HepG2 (cell line): ENCODE measurements around the gene MASP2. TPM values are rescaled to one million over a fixed set of nuclear protein-coding genes. Genes with fewer than 3 reads are reported as not detected.

Experiments used
- ATAC-seq: fragments of 200-7000 bp; cut with Tn5 transposase; 3 replicates; pipeline ENCODE4 v1.9.1; 2020; ENCODE audit warnings: mild to moderate bottlenecking, moderate library complexity
- BruUV-seq: library from RNA; stranded (reverse); fragments of 400-500 nt; replicated peaks from 2 replicates; lab custom pipeline; 2021; lab: Mats Ljungman, UMichigan
- CTCF ChIA-PET: fragments of 300-600 bp; formaldehyde crosslinking; extraction: SDS; loops from one replicate; lab custom pipeline; 2021; ENCODE audit warnings: low total read pairs, inconsistent platforms, low intra/inter-chr PET ratio; lab: Yijun Ruan, JAX
- POLR2A ChIA-PET: fragments of 350-600 bp; sonication (Branson Sonifier 250); formaldehyde crosslinking; loops from one replicate; lab custom pipeline; 2020; ENCODE audit warnings: antibody characterized with exemption, inconsistent platforms; lab: Yijun Ruan, JAX
- DNase-seq: peaks from one replicate; pipeline ENCODE4 v3.0.0-alpha.2; 2015; ENCODE audit warnings: low spot score
- FAIRE-seq: peaks from 3 replicates; lab custom pipeline; 2011; peaks lifted over from hg19 to GRCh38; lab: Jason Lieb, UNC
- H2AFZ ChIP-seq: one replicate; pipeline ENCODE4 v1.6.1; 2011; ENCODE audit warnings: low read length, inconsistent platforms
- H3K27ac ChIP-seq: fragments of 300-600 bp; 3 replicates; pipeline ENCODE4 v1.8.0; 2011; ENCODE audit warnings: mixed run types, mild to moderate bottlenecking, mixed read lengths, low read length, inconsistent platforms; ENCODE audit not compliant: insufficient read depth; ENCODE audit errors: extremely low read length
- H3K27me3 ChIP-seq, 2 experiments: fragments of 200-600 bp in 1 of 2; 2 replicates in 1 of 2; 3 replicates in 1 of 2; pipeline versions ENCODE4 v1.6.0 to v1.8.0; 2011; ENCODE audit warnings: low read length in 2 of 2, mild to moderate bottlenecking in 2 of 2, moderate library complexity in 2 of 2, inconsistent platforms in 1 of 2; ENCODE audit not compliant: insufficient read depth in 2 of 2, control insufficient read depth in 1 of 2
- H3K36me3 ChIP-seq, 2 experiments: fragments of 200-600 bp in 1 of 2; replicated peaks in 1 of 2; 2 replicates in 1 of 2; 3 replicates in 1 of 2; pipeline versions ENCODE4 v1.5.1 to v1.8.0; 2011; ENCODE audit warnings: low read length in 2 of 2, inconsistent platforms in 1 of 2; ENCODE audit not compliant: insufficient read depth in 2 of 2, control insufficient read depth in 1 of 2
- H3K4me1 ChIP-seq: 2 replicates; pipeline ENCODE4 v1.5.1; 2012; ENCODE audit warnings: low read length, inconsistent platforms; ENCODE audit not compliant: insufficient read depth
- H3K4me2 ChIP-seq: 2 replicates; pipeline ENCODE4 v1.6.0; 2011; ENCODE audit warnings: low read depth, low read length, inconsistent platforms
- H3K4me3 ChIP-seq, 3 experiments: fragments of 200-600 bp in 1 of 3; sonication (generic), shearing (Covaris generic) in 1 of 3; replicated peaks in 1 of 3; 2 replicates each; pipeline ENCODE4 v1.5.1; 2011 to 2016; ENCODE audit warnings: low read length in 3 of 3, inconsistent platforms in 2 of 3, low read depth in 2 of 3, mild to moderate bottlenecking in 2 of 3, control low read depth in 1 of 3, mixed read lengths in 1 of 3; ENCODE audit not compliant: insufficient read depth in 1 of 3
- H3K79me2 ChIP-seq: one replicate; pipeline ENCODE4 v1.6.1; 2011; ENCODE audit warnings: low read length, inconsistent platforms; ENCODE audit not compliant: insufficient read depth
- H3K9ac ChIP-seq: 2 replicates; pipeline ENCODE4 v1.6.0; 2011; ENCODE audit warnings: mild to moderate bottlenecking, low read depth, low read length, inconsistent platforms; ENCODE audit not compliant: insufficient read depth
- H3K9me3 ChIP-seq: 2 replicates; pipeline ENCODE4 v1.5.1; 2012; ENCODE audit warnings: mild to moderate bottlenecking, low read length
- H4K20me1 ChIP-seq: 2 replicates; pipeline ENCODE4 v1.6.0; 2011; ENCODE audit warnings: inconsistent platforms, mild to moderate bottlenecking, low read length, moderate library complexity; ENCODE audit not compliant: insufficient read depth
- CERS6 ChIP-seq: sonication (generic); formaldehyde crosslinking; IDR thresholded peaks from 2 replicates; pipeline ENCODE4 v1.5.0; 2020; ENCODE audit warnings: missing genetic modification reagents
- ETV6 ChIP-seq: sonication (generic); formaldehyde crosslinking; conservative IDR thresholded peaks from 2 replicates; pipeline ENCODE4 v1.4.0; 2020; ENCODE audit warnings: missing genetic modification reagents
- HOXD1 ChIP-seq: sonication (generic); formaldehyde crosslinking; IDR thresholded peaks from 2 replicates; pipeline ENCODE4 v1.5.0; 2020; ENCODE audit warnings: missing genetic modification reagents
- IRX3 ChIP-seq: sonication (generic); formaldehyde crosslinking; IDR thresholded peaks from 2 replicates; pipeline ENCODE4 v1.8.1; 2023; ENCODE audit warnings: mild to moderate bottlenecking, low read depth, missing genetic modification reagents, borderline replicate concordance
- KDM5A ChIP-seq: fragments of 200-600 bp; sonication (generic); IDR thresholded peaks from 2 replicates; pipeline ENCODE4 v1.7.0; 2018; ENCODE audit warnings: antibody characterized with exemption, mild to moderate bottlenecking, low read length, borderline replicate concordance
- KDM5B ChIP-seq: sonication (generic); formaldehyde crosslinking; IDR thresholded peaks from 2 replicates; pipeline ENCODE4 v1.4.0; 2020; ENCODE audit warnings: missing genetic modification reagents, mild to moderate bottlenecking, borderline replicate concordance
- KLF16 ChIP-seq, 2 experiments: sonication (generic) in 1 of 2; formaldehyde crosslinking in 1 of 2; IDR thresholded peaks; 2 replicates each; pipeline versions ENCODE4 v1.6.1 to v1.8.0; 2016 to 2023; ENCODE audit warnings: missing genetic modification reagents in 2 of 2, missing compliant biosample characterization in 1 of 2
- KLF6 ChIP-seq: IDR thresholded peaks from 2 replicates; pipeline ENCODE4 v1.8.0; 2016; ENCODE audit warnings: missing biosample characterization, missing genetic modification reagents
- NPAS2 ChIP-seq: sonication (generic); formaldehyde crosslinking; IDR thresholded peaks from 2 replicates; pipeline ENCODE4 v1.8.0; 2022; ENCODE audit warnings: mild to moderate bottlenecking, missing genetic modification reagents, borderline replicate concordance
- ZEB1 ChIP-seq: IDR thresholded peaks from 2 replicates; pipeline ENCODE4 v1.6.1; 2012; ENCODE audit warnings: mild to moderate bottlenecking, low read depth, inconsistent platforms; ENCODE audit not compliant: insufficient replicate concordance
- ZIK1 ChIP-seq: sonication (generic); formaldehyde crosslinking; IDR thresholded peaks from 2 replicates; pipeline ENCODE4 v1.5.0; 2020; ENCODE audit warnings: mild to moderate bottlenecking, low read depth, missing genetic modification reagents, borderline replicate concordance
- ZNF260 ChIP-seq: sonication (generic); formaldehyde crosslinking; IDR thresholded peaks from 2 replicates; pipeline ENCODE4 v1.4.0; 2020; ENCODE audit warnings: missing genetic modification reagents, low read depth, mild to moderate bottlenecking, borderline replicate concordance
- ZNF431 ChIP-seq: sonication (generic); formaldehyde crosslinking; IDR thresholded peaks from 2 replicates; pipeline ENCODE4 v1.9.0; 2022; ENCODE audit warnings: missing genetic modification reagents, low read depth, mild to moderate bottlenecking, borderline replicate concordance
- ZNF883 ChIP-seq: sonication (generic); formaldehyde crosslinking; IDR thresholded peaks from 2 replicates; pipeline ENCODE4 v1.5.1; 2020; ENCODE audit warnings: mild to moderate bottlenecking, missing genetic modification reagents; ENCODE audit errors: not compliant biosample characterization
- WGBS: methylation state at CpG from one replicate; pipeline ENCODE4 v1.1.6; 2017; ENCODE audit warnings: low lambda C conversion rate; 5-methylcytosine and 5-hydroxymethylcytosine counted together
- in situ Hi-C: cut with HindIII; loops from 2 replicates; pipeline ENCODE4 v1.10.0; 2017; ENCODE audit warnings: low pct_unique_long_range_greater_than_20kb; ENCODE audit not compliant: extremely low pct_ligation_motif_present
- intact Hi-C: fragments of 100-400 bp; cut with micrococcal nuclease; formaldehyde crosslinking; loops from one replicate; pipeline ENCODE4 v1.10.0; 2022; ENCODE audit not compliant: unreplicated experiment
- polyA plus RNA-seq, 8 experiments: library from polyadenylated mRNA; depleted of rRNA in 3 of 8; stranded (reverse) in 7 of 8; unstranded in 1 of 8; fragments of >200 nt; fragmentation: Illumina TruSeq in 4 of 8; extraction: Trizol in 4 of 8; gene quantifications; 2 replicates each; pipeline versions ENCODE4 v1.2.1 to v1.2.3, GENCODE V29; 2011 to 2016; ENCODE audit warnings: low read depth in 4 of 8, missing spikeins in 1 of 8, mixed read lengths in 1 of 8; ENCODE audit not compliant: insufficient read depth in 1 of 8
- total RNA-seq, 5 experiments: library from RNA; depleted of rRNA; stranded (reverse); fragments of >200 nt; fragmentation: Illumina TruSeq; extraction: Trizol; gene quantifications; 2 replicates each; pipeline ENCODE4 v1.2.3, GENCODE V29; 2016; ENCODE audit warnings: low read depth in 1 of 5
- TF ChIP-seq, protein P1 (sequence below): sonication (generic); formaldehyde crosslinking; IDR thresholded peaks from 2 replicates; pipeline ENCODE4 v1.4.0; 2020; ENCODE audit warnings: missing genetic modification reagents, borderline replicate concordance
- TF ChIP-seq, protein P2 (sequence below): sonication (generic); formaldehyde crosslinking; IDR thresholded peaks from 2 replicates; pipeline ENCODE4 v1.9.0; 2021; ENCODE audit warnings: missing genetic modification reagents, borderline replicate concordance

The MASP2 gene
- total and polyA plus RNA-seq, 2 of the 13 experiments (the other 11 are each of a cell fraction or from before 2014, with no cell fraction given) = 7.1 to 11.8 TPM

- POLR2A ChIA-PET = no interaction called here
- Histone ChIP-seq H3K4me2 (peak overlapping the region; percentile 94), H3K36me3 (no peaks in the 10 kb centered on the region), H3K79me2 (no peaks in the 10 kb centered on the region), H3K4me1 (peaks cover 63% of the 10 kb centered on the region), H3K27me3 (0 out of 5 replicates have a peak, but pooled peaks cover 0 to 2% of the 10 kb centered on the region in 2 experiments), H3K9ac (peak overlapping the region; percentile 53), H4K20me1 (no peaks in the 10 kb centered on the region), H3K4me3 (peak overlapping the region; percentile 23 to 67 (median 34); a peak in 5 of 6 replicates), H3K9me3 (no peaks in the 10 kb centered on the region), H2AFZ (no peak overlapping the region), H3K27ac (peak overlapping the region; percentile 65)
- in situ Hi-C loops (no loop called here), intact Hi-C loops (no loop called here)
- ATAC-seq (peak; percentile 94), FAIRE-seq (peak; percentile 63), DNase-seq (peak; percentile 64)
- WGBS = 0% methylated on average over 9 of the region's 15 CpGs
- no TSS peak for BruUV-seq
- CTCF ChIA-PET = no interaction called here
- no peak for TF ChIP-seq KDM5A
- TF ChIP-seq CERS6 (CRISPR knock-in tag) = no peak
- TF ChIP-seq KLF6 (CRISPR knock-in tag) = no peak
- TF ChIP-seq, protein P1, sequence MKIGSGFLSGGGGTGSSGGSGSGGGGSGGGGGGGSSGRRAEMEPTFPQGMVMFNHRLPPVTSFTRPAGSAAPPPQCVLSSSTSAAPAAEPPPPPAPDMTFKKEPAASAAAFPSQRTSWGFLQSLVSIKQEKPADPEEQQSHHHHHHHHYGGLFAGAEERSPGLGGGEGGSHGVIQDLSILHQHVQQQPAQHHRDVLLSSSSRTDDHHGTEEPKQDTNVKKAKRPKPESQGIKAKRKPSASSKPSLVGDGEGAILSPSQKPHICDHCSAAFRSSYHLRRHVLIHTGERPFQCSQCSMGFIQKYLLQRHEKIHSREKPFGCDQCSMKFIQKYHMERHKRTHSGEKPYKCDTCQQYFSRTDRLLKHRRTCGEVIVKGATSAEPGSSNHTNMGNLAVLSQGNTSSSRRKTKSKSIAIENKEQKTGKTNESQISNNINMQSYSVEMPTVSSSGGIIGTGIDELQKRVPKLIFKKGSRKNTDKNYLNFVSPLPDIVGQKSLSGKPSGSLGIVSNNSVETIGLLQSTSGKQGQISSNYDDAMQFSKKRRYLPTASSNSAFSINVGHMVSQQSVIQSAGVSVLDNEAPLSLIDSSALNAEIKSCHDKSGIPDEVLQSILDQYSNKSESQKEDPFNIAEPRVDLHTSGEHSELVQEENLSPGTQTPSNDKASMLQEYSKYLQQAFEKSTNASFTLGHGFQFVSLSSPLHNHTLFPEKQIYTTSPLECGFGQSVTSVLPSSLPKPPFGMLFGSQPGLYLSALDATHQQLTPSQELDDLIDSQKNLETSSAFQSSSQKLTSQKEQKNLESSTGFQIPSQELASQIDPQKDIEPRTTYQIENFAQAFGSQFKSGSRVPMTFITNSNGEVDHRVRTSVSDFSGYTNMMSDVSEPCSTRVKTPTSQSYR (CRISPR knock-in tag) = no peak
- TF ChIP-seq KDM5B (CRISPR knock-in tag) = no peak
- no peak for TF ChIP-seq KLF16 (CRISPR knock-in tag; IDR thresholded peaks at IDR 0.05)
- TF ChIP-seq ZIK1 (CRISPR knock-in tag) = no peak
- TF ChIP-seq IRX3 (CRISPR knock-in tag) = no peak
- TF ChIP-seq ZNF260 = no peak
- TF ChIP-seq NPAS2 (CRISPR knock-in tag) = no peak
- TF ChIP-seq, protein P2, sequence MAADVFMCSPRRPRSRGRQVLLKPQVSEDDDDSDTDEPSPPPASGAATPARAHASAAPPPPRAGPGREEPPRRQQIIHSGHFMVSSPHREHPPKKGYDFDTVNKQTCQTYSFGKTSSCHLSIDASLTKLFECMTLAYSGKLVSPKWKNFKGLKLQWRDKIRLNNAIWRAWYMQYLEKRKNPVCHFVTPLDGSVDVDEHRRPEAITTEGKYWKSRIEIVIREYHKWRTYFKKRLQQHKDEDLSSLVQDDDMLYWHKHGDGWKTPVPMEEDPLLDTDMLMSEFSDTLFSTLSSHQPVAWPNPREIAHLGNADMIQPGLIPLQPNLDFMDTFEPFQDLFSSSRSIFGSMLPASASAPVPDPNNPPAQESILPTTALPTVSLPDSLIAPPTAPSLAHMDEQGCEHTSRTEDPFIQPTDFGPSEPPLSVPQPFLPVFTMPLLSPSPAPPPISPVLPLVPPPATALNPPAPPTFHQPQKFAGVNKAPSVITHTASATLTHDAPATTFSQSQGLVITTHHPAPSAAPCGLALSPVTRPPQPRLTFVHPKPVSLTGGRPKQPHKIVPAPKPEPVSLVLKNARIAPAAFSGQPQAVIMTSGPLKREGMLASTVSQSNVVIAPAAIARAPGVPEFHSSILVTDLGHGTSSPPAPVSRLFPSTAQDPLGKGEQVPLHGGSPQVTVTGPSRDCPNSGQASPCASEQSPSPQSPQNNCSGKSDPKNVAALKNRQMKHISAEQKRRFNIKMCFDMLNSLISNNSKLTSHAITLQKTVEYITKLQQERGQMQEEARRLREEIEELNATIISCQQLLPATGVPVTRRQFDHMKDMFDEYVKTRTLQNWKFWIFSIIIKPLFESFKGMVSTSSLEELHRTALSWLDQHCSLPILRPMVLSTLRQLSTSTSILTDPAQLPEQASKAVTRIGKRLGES (CRISPR knock-in tag) = no peak
- TF ChIP-seq ZNF883 (CRISPR knock-in tag) = no peak
- TF ChIP-seq ETV6 (CRISPR knock-in tag) = 0 out of 2 replicates have a peak, but pooled peaks have one; percentile 38
- no peak for TF ChIP-seq ZNF431 (CRISPR knock-in tag)
- no peak for TF ChIP-seq HOXD1
- TF ChIP-seq ZEB1 = peak; percentile 27
Measured at GRCh38 chr1:10980094-10980577, 66.9 kb downstream of the MASP2 start.
